ENCODE results near the gene DCDC1.

The DCDC1 gene, protein sequence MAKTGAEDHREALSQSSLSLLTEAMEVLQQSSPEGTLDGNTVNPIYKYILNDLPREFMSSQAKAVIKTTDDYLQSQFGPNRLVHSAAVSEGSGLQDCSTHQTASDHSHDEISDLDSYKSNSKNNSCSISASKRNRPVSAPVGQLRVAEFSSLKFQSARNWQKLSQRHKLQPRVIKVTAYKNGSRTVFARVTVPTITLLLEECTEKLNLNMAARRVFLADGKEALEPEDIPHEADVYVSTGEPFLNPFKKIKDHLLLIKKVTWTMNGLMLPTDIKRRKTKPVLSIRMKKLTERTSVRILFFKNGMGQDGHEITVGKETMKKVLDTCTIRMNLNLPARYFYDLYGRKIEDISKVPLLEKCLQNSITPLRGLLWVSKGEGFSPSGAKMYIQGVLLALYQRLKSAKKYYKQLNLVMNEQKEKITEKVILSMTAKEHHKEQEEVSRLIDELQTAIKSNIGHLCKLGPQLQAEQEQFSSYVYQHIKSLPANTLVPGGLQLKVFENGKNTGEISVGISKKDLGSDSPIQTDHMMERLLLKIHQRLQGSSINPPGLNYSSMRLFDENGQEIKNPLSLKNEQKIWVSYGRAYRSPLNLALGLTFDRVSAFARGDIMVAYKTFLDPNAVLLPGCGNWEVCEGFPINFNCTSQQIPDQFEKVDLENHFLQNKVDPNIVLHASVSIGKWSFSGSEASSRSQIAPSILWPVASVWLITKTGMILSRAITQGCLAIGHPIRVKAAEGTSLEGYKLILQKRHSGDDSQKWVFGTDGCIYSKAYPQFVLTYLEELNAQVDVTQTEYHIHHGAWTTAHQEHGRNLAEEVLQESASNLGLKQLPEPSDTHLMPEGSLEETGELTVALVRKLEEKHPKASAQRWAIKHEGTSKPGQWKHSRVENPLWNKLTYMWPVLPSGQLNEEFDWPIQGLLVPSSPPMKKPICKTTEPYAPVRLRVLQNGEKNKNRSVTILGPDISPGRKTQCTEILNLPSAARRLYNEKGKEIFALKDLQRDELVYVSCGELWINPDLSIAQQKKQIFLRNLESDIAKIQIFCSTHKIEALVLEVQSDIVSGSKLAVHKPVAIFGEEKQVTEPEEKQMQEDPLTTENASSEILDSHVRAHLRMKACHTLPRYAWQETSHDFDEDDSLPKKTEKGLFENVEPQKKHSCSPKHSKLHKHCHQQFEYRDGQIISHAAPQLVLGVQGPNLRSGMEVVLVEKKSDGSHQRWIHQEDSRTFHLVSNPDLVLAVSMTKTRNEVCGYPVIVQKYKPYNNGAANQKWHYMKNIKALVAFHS (N-terminal part only)

DNA sequence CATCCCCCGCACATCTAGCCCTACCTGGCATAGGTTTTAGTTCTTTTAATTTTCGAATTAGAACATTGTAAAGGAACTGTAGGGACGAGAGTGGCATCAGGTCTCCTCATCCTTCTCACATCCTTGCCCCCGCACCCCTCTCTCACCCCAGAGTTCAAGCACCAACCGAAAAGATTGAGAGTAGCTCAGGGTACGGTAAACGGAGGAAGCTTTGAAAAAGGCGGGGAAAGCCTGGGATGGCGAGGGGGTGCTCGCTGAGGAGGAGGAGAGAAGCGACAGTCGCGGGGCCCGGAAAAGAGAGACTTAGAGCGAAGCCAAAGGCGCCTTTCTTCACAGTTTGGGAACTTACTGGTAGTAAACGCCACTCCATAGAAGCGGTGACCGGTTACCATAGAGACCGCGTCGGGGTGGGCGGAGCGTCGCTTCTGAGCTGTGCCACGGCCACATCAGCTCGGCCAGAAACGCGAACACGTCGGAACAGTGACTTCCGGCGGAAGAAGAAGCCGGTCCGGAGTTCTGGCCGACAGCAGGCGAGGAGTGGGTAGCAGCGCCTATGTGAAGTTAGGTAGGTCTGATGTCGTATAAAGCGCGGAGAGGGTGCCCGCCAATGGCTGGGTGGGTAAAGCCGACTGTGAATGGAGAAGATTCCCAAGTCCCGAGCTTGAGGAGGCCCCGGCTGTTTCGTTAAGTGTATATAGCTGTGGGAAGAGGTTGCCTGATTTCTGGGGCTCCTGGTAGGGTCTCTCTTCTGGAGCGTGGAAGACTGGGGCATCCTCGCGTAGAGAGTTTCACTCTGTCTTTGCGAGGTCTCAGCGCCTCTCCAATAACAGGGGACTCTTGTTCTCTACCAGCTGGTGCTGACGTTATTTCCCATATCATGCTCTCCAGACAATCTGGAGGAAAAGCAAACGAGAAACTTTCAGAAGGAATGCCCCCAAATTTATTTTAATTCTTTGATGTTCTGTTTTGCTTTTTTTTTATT is at the start of gene DCDC1, which contains the start of gene DNAJC24:
Gene DCDC1 (minus strand): TSS at position 392 of the 982 bp plus-strand sequence. CDS start 41,459 bp downstream, outside the sequence.
Gene DNAJC24 (plus strand): TSS at position 513 of the 982 bp plus-strand sequence. CDS start 889 bp downstream, outside the sequence.
- DNase-seq: peak; percentile 93 to 95

DNA sequence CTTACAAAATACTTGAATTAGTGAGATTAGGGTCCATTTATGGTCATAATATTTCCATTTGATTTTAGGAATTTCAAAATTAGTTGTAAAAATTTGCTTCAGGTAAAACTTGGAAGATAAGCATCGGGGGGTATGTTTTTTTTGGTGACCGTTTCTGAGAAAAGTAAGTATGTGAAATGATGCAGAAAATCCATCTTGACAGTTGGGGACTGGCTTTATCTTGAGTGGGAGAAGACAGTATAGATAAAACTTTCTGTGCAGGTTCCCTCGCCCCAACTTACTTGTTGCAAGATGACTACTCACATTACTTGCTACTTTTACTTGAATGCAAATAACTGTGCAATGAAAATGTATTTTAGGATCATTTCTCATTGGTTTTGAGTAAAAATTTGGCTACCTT is 49.6 kb upstream of the DCDC1 start:
- DNase-seq: no peak

DNA sequence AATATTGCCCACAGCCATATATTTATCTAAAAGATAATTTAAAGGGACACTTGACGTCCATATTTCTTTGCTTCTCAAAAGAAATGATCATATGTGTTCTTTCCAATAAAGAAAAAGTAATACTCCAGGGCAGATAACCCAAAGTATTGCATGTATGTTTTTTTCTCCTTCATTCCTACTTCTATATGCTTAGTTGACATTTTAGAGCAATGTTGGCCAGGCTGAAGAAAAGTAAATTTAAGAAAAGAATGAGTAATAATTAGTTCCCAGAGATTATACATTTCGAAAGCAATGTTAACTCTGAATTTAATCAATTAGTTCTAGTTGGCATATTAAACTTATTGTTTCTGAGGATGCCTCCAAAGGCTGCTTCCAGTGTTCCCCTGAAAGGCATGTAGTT is 48.3 kb upstream of the DCDC1 start:
- DNase-seq: no peak

DNA sequence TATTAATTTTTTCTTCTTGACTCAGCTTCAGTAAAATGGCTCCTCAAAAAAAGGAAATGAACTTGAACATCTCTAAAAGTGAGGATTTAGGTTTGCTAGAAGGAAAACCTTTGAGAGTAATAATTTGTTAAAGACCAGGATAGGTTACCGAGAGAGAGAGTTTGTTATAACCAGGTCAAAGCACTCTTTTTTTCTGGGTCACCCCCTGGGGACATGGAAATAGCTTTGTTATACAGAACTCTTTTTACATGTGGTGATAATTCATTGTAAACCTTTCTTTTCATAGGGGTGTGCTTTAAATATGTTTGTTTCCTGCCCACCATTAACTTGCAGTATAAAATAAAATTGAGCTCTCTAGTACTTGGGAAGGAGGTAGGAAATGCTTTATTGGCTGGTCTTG is 47.8 kb upstream of the DCDC1 start:
- DNase-seq: no peak

DNA sequence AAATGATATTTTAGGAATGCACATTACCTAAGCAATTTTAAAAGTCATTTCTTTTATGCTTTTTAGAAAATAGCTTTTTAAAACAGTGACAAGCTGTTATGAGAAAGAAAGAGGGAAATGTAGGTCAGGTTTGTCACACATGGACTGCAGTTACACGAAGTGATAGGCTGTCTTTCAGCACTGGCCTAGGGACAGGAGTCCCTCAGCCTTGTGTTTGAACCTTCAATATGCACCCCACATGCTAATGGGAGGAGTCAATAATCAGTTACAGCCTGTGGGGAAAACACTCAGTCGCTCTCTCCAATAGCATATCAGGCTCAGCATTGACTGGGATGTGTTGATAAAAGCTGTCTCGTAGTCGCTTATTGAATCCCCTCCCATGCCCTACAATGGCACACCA is 45.9 kb upstream of the DCDC1 start:
- no peak for DNase-seq

DNA sequence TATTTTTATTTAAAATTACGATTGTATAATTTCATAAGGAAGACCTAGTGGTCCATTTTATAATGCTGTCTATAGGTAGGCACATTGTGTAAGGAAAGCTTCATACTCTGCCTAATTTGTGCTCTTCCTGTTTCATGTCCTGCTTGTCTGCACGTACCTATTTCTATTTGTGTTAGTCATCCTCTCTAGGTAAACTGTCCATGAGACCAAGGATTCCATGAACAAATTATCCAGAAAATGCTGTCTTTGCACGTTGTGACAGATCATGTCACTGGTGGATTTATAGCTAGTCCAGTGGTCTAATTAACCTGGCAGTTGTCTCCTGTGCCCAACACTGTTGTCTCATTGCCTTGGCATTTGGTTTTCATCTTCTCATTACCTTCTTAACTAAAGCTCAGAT is 44.8 kb upstream of the DCDC1 start:
- no peak for DNase-seq

DNA sequence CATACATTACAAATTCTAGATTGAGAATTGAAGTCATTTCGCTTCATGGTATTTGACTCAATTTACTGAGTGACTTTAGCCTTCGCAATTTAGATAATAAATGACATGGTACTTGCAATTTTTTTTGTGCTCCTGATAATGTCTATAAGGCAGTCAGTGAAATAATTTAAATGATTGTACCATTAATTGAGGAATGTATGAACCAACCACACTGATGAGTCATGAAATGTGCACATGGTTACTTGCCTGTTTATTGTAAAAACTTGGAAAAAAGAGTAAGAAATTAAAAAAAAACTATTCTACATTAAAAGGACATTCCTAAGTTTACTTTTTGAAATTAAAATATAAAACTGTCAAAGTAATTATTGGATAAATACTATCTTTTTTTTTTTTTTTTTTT is 43.4 kb upstream of the DCDC1 start:
- no peak for DNase-seq

DNA sequence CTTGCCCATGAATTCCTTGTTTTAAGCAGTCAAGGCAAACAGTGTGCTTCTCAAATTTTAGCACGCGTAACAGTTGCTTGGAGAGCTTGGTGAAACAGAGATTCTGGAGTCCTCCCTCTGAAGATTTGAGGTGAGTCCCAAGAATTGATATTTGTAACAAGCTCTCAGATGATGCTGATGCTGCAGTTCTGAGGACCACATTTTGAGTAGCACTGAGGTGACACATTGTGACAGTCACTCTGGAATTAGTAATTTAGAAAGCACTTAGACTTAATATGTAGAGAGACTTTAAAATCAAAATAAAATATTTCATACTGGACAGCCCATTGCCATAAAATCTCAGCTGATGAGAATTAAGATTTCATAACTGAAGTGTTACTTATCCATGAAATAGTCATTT is 38.7 kb upstream of the DCDC1 start:
- no peak for DNase-seq

DNA sequence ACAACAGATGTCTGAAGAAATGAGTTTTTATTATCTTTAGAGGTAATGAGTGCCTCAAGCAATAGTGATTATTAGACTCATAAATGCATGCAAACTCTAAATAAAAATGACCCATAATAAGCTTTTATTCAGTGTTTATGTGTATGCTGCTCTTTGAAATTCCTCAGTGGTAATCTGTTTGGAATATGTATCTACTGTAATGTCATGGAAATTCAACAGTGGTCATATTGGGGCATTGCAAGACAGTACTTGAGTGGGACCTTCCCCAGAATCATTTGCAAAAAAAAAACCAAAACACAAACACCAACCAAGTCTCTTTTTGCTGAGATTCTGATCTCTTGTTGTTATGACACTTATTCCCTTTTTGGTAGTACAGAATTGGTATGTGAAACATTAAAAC is 35.1 kb upstream of the DCDC1 start:
- no peak for DNase-seq

DNA sequence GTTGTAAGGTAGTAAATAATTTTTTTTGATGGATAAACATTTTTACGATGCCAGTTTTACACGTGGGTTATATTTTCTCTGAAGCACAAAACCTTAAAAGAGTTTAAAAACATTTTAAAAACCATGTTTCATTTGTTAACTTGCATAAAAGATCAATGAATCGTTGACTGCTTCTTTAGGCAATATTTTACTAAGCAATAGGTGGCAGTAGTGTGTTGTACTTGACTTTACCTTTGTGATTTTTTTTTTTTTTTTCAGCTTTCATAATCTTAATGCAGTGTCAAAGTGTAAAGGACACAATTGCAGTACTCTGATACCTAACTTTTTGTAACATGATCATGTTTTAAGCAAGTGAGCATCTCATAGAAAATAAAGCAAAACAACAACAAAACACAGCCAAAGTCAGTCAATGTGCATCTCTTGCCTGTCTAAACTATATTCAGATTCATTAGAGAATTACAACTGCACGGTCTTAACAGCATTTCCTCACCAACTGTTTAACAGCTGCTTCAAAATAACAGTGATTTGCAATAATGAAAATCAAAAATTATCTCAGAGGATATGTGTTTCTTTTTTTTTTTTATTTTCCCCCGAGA is 27.8 kb upstream of the DCDC1 start:
- DNase-seq: no peak

DNA sequence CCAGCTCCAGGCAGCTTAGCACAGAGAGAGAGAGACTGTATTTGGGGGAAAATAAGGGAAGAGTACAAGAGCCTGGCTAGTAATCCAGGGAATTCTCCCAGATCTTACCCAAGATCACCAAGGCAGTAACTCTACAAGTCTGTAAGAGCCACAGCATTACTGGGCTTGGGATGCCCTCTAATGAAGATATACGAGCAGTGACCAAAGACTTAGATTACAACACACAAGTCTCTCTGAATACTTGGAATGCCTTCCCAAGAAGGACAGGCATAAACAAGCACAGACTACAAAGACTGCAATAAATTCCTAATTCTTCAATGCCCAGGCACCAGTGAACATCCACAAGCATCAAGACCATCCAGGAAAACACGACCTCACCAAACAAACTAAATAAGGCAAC is 17.8 kb upstream of the DCDC1 start:
- no peak for DNase-seq

DNA sequence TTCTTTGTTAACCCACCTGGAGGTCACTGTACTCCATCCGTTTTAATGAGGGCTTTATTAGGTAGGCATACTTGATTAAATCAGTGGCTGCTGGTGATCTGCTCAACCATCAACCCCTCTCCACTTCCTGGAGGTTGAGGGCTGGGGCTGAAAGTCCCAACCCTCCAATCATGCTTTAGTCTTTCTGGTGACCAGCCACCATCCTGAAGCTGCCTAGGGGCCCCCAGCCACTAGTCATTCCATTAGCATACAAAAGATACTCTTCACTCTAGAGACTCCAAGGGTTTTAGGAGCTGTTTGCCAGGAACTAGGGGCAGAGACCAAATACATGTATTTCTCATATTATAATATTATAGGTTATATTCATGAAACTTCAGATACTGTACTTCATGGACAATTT is 13.6 kb upstream of the DCDC1 start:
- no peak for DNase-seq

DNA sequence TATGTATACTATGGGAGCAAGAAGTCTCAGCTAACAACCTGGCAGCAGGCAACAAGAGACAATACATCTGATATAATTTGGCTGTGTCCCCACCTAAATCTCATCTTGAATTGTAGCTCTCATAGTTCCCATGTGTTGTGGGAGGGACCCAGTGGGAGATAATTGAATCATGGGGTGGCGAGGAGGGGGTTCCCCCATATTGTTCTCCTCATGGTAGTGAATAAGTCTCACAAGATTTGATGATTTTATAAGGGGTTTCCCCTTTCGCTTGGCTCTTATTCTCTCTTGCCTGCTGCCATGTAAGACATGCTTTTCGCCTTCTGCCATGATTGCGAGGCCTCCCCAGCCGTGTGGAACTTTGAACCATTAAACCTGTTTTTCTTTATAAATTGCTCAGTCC is 6.3 kb upstream of the DCDC1 start:
- no peak for DNase-seq

DNA sequence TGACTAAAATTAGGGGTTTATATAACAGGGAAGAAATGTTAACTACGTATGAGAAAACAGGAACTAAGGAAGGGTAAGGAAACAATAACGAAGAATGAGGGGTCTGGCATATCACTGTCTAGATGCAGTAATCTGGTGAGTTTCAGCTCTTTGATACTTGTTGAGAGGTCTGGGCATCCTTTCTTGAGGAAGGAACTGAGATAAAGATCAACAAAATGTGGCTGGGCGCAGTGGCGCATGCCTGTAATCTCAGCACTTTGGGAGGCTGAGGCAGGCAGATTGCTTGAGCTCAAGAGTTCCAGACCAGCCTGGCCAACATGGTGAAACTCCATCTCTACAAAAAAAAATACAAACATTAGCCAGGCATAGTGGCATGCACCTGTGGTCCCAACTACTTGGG is 2.7 kb downstream of the DCDC1 start:
- DNase-seq: peak in 1 of 2 donors; percentile 5

DNA sequence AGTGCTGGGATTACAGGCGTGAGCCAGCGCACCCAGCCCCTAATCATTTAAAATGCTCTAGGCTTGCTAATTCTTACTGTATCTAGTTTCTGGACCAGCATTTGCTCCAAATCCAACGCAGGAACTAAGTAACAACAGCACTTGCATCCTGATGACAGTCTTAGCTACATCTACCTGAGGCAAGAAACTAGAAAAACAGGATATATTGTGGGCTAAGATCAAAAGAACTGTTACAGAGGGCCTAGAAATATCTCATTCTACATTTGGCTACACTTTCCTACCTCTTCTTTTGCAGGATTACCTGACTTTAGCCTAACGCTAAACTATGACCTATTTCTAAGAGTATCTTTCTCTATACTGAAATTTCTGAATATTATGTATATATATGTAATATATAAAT is 7.8 kb downstream of the DCDC1 start:
- no peak for DNase-seq

DNA sequence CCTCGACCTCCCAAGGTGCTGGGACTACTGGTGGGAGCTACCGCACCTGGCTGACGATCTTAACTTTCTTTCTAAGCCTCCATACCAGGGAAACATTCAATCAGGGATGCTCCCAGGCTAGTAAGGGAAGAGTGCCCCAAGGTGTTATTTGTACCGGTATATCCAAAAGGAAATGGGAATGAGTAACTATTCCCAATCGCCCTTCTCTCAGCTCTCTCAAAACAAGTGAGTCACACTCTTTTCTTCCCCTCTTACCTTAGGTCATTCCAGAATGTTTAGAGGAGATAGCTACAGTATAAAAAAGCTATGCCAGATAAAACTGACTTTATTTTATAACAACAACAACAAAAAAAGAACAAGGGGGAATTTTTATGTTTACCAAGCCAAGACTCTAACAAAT is 13.7 kb downstream of the DCDC1 start:
- DNase-seq: no peak

DNA sequence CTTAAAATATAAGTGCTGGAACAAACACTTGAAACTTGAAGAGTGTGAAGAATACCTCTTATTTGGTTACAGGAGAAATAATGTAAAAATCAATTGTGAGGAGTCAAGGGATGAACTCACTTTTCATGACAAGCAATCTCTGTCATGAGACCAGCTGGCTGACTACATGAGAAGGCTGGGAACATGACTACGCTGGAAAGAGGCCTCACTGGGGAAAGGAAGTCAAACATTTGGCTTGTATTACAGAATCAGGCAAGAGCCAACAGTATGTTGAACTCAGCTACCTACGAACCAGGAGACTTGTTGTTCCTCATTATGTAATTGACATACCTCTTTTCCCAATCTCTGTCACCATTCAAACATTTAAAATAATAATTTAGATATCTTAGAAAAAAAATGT is 14.4 kb downstream of the DCDC1 start:
- DNase-seq: no peak

DNA sequence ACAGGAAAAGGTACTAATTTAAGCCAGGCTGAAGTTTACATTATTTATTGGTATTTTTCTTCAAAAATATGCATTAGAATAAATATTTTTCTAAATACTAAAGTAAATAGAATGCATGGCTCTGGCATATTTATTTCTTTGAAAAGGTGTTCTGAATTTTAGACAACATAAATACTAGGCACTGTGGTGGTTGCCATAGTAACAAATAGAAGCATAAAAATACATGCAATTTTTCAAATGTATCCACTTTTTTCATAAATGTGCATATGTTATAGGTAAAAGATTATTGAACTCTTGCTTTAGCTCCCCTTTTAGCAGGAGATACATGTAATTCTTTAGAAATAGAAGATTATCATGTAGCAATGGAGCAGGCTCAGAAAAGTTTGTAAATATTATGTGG is 18.4 kb downstream of the DCDC1 start:
- no peak for DNase-seq

DNA sequence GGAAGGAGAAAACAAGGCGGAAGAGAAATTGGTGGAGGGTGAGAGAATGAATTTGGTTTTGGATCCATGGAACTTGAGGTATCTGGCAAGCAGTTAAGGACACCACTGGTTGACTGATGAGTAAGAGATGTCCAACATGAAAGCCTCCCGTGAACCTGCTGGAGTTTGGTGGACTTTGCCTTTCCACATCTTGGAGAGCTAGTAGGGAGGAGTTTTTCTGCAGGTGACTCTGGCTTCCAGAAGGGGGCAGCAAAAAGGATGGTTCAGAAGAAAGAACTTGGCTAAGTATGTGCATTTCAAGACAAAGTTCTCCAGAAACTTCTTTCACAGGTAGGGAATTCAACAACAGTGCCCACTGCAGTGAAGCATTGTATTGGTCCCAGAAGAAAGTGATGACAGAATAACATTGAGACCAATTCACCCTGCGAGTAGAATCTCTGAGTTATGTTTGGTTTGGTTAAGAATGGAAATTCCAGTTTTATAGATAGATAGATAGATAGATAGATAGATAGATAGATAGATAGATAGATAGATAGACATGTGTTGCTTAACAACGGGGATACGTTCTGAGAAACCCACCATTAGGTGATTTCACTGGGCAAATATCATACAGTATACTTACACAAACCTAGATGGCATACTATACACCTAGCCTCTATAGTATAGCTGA is 28.5 kb downstream of the DCDC1 start:
- peak in 1 of 2 donors; percentile 3 for DNase-seq

DNA sequence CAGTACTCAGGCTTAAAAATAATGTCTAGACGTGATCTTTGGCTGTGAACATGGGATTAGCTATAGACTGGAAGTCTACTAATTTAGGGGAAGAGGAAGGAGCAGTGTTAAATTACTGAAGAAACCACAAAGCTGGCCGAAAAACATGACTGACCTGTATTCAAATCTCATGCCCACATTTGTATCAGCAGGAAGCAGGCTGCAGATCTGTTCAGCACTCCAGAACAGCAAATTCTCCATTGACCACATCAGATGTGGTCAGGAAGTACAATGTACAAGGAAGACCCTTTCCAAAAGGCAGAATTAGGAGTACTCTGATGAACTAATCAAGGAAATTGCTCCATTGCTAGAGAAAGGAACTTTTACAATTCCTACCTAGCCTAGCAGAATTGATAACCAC is 31.7 kb downstream of the DCDC1 start:
- no peak for DNase-seq

DNA sequence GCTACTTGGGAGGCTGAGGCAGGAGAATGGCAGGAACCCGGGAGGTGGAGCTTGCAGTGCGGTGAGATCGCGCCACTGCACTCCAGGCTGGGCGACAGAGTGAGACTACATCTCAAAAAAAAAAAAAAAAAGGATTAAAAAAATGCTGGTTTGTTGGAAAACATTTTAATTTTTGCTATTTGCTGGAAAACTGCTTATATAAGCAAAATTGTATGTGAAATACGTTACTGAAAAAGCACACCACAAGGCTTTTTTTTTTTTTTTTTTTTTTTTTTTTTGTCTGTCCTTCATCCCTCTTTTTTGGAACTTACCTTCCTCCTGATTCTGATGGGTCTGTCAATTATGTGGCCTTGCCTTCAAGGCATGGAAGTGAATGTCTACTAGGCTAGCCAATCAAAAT is 40.8 kb downstream of the DCDC1 start:
- DNase-seq: no peak
